ENCODE results near the gene GRAMD2B.

DNA sequence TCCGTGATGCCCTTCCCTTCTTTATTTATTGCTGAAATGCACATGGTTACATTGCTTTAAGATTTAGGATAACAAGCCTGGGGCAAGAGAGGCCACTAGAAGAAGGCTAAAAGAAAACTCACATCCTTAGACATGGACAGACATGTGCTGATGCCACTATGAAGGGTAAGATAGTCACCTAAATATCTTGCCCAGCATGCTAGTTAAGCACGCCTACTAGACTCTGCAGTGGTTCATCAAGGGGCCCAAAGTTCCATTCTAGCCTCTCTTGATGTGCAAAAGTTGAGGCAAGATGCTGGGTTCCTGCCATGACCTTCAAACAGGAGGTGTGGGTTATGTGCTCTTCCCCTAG lies 49.3 kb downstream of the GRAMD2B start:
- no peak for TF ChIP-seq RAD21 (IDR thresholded peaks at IDR 0.05; ENCODE audit: low read depth)
- no peak for TF ChIP-seq REST (IDR thresholded peaks at IDR 0.05; ENCODE audit: low read depth)

Data from Ishikawa (cell line).